WERI-Rb-1 (cell line): ENCODE results near the gene ZNF280B.

Experiments
- DNase-seq: peaks from one replicate; pipeline ENCODE4 v3.0.0-alpha.2; 2020
- H3K27ac ChIP-seq: fragments of 250-450 bp; sonication (Bioruptor Pico); 2 replicates; pipeline ENCODE4 v1.5.1; 2020; ENCODE audit warnings: mild to moderate bottlenecking, moderate library complexity
- H3K27me3 ChIP-seq: fragments of 250-450 bp; sonication (Bioruptor Pico); 2 replicates; pipeline ENCODE4 v1.5.1; 2021; ENCODE audit warnings: mild to moderate bottlenecking, low read depth, moderate library complexity; ENCODE audit not compliant: insufficient read depth, severe bottlenecking
- H3K36me3 ChIP-seq: fragments of 250-450 bp; sonication (Bioruptor Pico); 2 replicates; pipeline ENCODE4 v1.5.1; 2020; ENCODE audit warnings: mild to moderate bottlenecking, moderate library complexity
- H3K4me3 ChIP-seq: 2 replicates; pipeline ENCODE4 v1.5.1; 2011; ENCODE audit warnings: low read depth, mild to moderate bottlenecking, control low read depth, low read length
- H3K9me3 ChIP-seq: fragments of 250-450 bp; sonication (Bioruptor Pico); 2 replicates; pipeline ENCODE4 v1.5.1; 2021; ENCODE audit warnings: mild to moderate bottlenecking, moderate library complexity; ENCODE audit not compliant: severe bottlenecking
- CTCF ChIP-seq: IDR thresholded peaks from 2 replicates; pipeline ENCODE4 v1.5.1; 2011; ENCODE audit warnings: low read depth, mild to moderate bottlenecking, control low read depth, inconsistent platforms, low read length

The ZNF280B gene

GRCh38 chr22:22548317-22548716 lies 39.8 kb upstream of the ZNF280B start:
- no peak for TF ChIP-seq CTCF
- Histone ChIP-seq H3K9me3 (no peaks in the 10 kb centered on the region), H3K4me3 (no peak overlapping the region), H3K27ac (no peak overlapping the region), H3K36me3 (no peaks in the 10 kb centered on the region), H3K27me3 (no peaks in the 10 kb centered on the region)
- DNase-seq: no peak

GRCh38 chr22:22547692-22548300 lies 39.3 kb upstream of the ZNF280B start:
- Histone ChIP-seq H3K9me3 (no peaks in the 10 kb centered on the region), H3K36me3 (no peaks in the 10 kb centered on the region), H3K27ac (no peak overlapping the region), H3K4me3 (no peak overlapping the region), H3K27me3 (no peaks in the 10 kb centered on the region)
- TF ChIP-seq CTCF: no peak
- DNase-seq: no peak

GRCh38 chr22:22547226-22547625 lies 38.7 kb upstream of the ZNF280B start:
- no peaks in the 10 kb centered on the region for H3K27me3 ChIP-seq
- no peaks in the 10 kb centered on the region for H3K36me3 ChIP-seq
- H3K4me3 ChIP-seq: no peak overlapping the region
- no peak for TF ChIP-seq CTCF
- H3K9me3 ChIP-seq: no peaks in the 10 kb centered on the region
- DNase-seq: no peak
- H3K27ac ChIP-seq: no peak overlapping the region

- no peak for DNase-seq
- Histone ChIP-seq H3K4me3 (no peak overlapping the region), H3K27me3 (no peaks in the 10 kb centered on the region), H3K9me3 (no peaks in the 10 kb centered on the region), H3K36me3 (no peaks in the 10 kb centered on the region), H3K27ac (no peak overlapping the region)
- no peak for TF ChIP-seq CTCF
These were observed 37.9 kb upstream of the ZNF280B start for GRCh38 chr22:22546490-22546889.

- no peak overlapping the region for H3K27ac ChIP-seq
- no peaks in the 10 kb centered on the region for H3K9me3 ChIP-seq
- no peaks in the 10 kb centered on the region for H3K36me3 ChIP-seq
- H3K4me3 ChIP-seq: no peak overlapping the region
- no peak for TF ChIP-seq CTCF
- DNase-seq: no peak
- H3K27me3 ChIP-seq: no peaks in the 10 kb centered on the region
These were observed 36.5 kb upstream of the ZNF280B start for GRCh38 chr22:22545084-22545483.
